K562 (cell line): Measurements from ENCODE around the gene VPS45. TPM values are rescaled to one million over a fixed set of nuclear protein-coding genes. Genes with fewer than 3 reads are reported as not detected.

Experiments used
- CBX3 ChIP-seq, 2 experiments: IDR thresholded peaks; 1 replicate in 1 of 2; 2 replicates in 1 of 2; pipeline ENCODE4 v1.6.1; 2012; ENCODE audit warnings: inconsistent platforms in 2 of 2, low read length in 2 of 2, borderline replicate concordance in 1 of 2, control low read depth in 1 of 2
- CEBPG ChIP-seq, 3 experiments: fragments of 200-800 bp in 1 of 3; sonication (Bioruptor generic) in 1 of 3; sonication (generic) in 1 of 3; formaldehyde crosslinking in 1 of 3; IDR thresholded peaks in 2 of 3; conservative IDR thresholded peaks in 1 of 3; 2 replicates each; pipeline versions ENCODE4 v1.6.1 to v1.8.0; 2016 to 2022; ENCODE audit warnings: missing compliant biosample characterization in 2 of 3, missing genetic modification characterization in 2 of 3, mild to moderate bottlenecking in 1 of 3, missing genetic modification reagents in 1 of 3
- FOXK1 ChIP-seq: sonication (generic); formaldehyde crosslinking; IDR thresholded peaks from 2 replicates; pipeline ENCODE4 v1.8.0; 2022; ENCODE audit warnings: missing genetic modification reagents, mild to moderate bottlenecking, borderline replicate concordance
- KDM1A ChIP-seq, 2 experiments: fragments of 450-650 bp; IDR thresholded peaks; 2 replicates each; pipeline ENCODE4 v1.6.1; 2016; ENCODE audit warnings: mild to moderate bottlenecking in 2 of 2
- MEF2D ChIP-seq: conservative IDR thresholded peaks from 2 replicates; pipeline ENCODE4 v1.6.1; 2016; ENCODE audit warnings: low read depth, missing genetic modification characterization, missing compliant biosample characterization
- MGA ChIP-seq: fragments of 450-650 bp; IDR thresholded peaks from 2 replicates; pipeline ENCODE4 v1.6.1; 2016; ENCODE audit warnings: mild to moderate bottlenecking, moderate library complexity
- MYC ChIP-seq, 2 experiments: fragments of 250-450 bp in 1 of 2; sonication (Bioruptor Pico) in 1 of 2; IDR thresholded peaks; 2 replicates each; pipeline versions ENCODE4 v1.5.1 to v1.6.1; 2012 to 2021; ENCODE audit warnings: low read depth in 2 of 2, borderline replicate concordance in 1 of 2, improper control_type of control experiment in 1 of 2, low read length in 1 of 2, mild to moderate bottlenecking in 1 of 2, moderate library complexity in 1 of 2
- RCOR1 ChIP-seq, 2 experiments: IDR thresholded peaks; 2 replicates each; pipeline ENCODE4 v1.6.1; 2012; ENCODE audit warnings: low read depth in 2 of 2, low read length in 2 of 2, borderline replicate concordance in 1 of 2, improper control_type of control experiment in 1 of 2
- TRIM28 ChIP-seq: fragments of 450-650 bp; IDR thresholded peaks from 2 replicates; pipeline ENCODE4 v1.6.1; 2017
- USF1 ChIP-seq: sonication (generic); formaldehyde crosslinking; IDR thresholded peaks from 2 replicates; pipeline ENCODE4 v1.9.0; 2022; ENCODE audit warnings: mild to moderate bottlenecking, missing genetic modification reagents
- ZKSCAN3 ChIP-seq: fragments of 250-450 bp; sonication (Bioruptor Pico); IDR thresholded peaks from 2 replicates; pipeline ENCODE4 v1.4.0; 2020
- polyA plus RNA-seq, 8 experiments: library from polyadenylated mRNA; depleted of rRNA in 4 of 8; stranded (reverse) in 5 of 8; unstranded in 3 of 8; fragments of >200 nt; fragmentation: Nextera tagmentation in 2 of 8; fragmentation: Illumina TruSeq in 1 of 8; extraction: Ambion mirVana in 2 of 8; extraction: Trizol in 1 of 8; gene quantifications; 2 replicates each; pipeline versions ENCODE4 v1.2.1 to v1.2.3, GENCODE V29; 2011 to 2014; ENCODE audit warnings: inconsistent platforms in 1 of 8, missing spikeins in 1 of 8
- total RNA-seq, 7 experiments: library from RNA; depleted of rRNA in 6 of 7; stranded (reverse); fragments of >200 nt in 6 of 7; fragmentation: Illumina TruSeq in 2 of 7; extraction: Trizol in 2 of 7; gene quantifications; 2 replicates each; pipeline versions ENCODE4 v1.2.1 to v1.2.3, GENCODE V29; 2011 to 2021; ENCODE audit warnings: low replicate concordance in 1 of 7

Gene VPS45
- total and polyA plus RNA-seq, 9 of the 15 experiments (the other 6 are each of a cell fraction or from before 2014, with no cell fraction given): 17.9 to 48.2 (median 34.4) TPM

DNA sequence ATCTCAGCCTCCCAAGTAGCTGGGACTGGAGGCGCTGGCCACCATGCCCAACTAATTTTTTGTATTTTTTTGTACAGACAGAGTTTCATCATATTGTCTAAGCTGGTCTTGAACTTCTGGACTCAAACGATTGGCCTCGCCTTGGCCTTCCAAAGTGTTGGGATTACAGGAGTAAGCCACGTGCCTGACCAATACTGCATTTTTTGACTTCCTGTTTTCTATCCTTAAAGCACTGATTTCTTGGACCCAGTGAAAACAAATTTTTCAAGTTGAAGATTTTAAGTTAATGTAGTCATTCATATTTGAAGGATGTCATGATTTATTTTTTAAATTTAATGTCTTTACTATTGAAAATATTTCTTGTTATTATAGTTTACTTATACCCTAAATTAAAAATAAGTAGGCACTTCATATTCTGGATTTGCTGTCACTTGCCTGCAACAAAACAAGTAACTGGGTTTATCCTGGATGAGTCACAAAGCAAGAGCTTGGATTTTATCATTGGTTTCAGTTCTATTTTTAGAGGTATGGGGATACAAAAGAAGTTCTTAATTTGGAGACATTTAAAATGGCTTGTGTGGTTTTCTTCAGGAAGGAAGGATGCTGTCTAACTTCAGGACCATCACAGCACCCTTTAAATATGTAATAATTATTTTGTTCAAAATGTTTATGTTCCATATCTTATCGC is 2.2 kb upstream of the VPS45 start (continued):
- TF ChIP-seq RCOR1 (IDR thresholded peaks at IDR 0.05; ENCODE audit: borderline replicate concordance in 1 of 2, low read depth in 2 of 2, low read length in 2 of 2): 0 out of 4 replicates have a peak, but pooled peaks of 1 of the 2 experiments have one; percentile 6
- TF ChIP-seq CEBPG (CRISPR knock-in tag; IDR thresholded peaks at IDR 0.05): no peak
- TF ChIP-seq CEBPG (tag; conservative IDR thresholded peaks at IDR 0.05 in 1 of 2, IDR thresholded peaks at IDR 0.05 in 1 of 2): peak in 1 of 2 experiments; percentile 64; a peak in 2 of 4 replicates
- peak; percentile 46; the same call in 1 of the 2 replicates for TF ChIP-seq MGA
- peak; percentile 88 for TF ChIP-seq MEF2D
- TF ChIP-seq USF1 (CRISPR knock-in tag): 0 out of 2 replicates have a peak, but pooled peaks have one; percentile 17
- TF ChIP-seq ZKSCAN3 (CRISPR knock-in tag): no peak
- TF ChIP-seq CBX3 (IDR thresholded peaks at IDR 0.05; ENCODE audit: borderline replicate concordance in 1 of 2, low read length in 2 of 2): no peak
- no peak for TF ChIP-seq FOXK1
- TF ChIP-seq TRIM28: no peak
- TF ChIP-seq KDM1A (IDR thresholded peaks at IDR 0.05): peak; percentile 52 to 58; a peak in 3 of 4 replicates
- peak; percentile 42; the same call in 1 of the 2 replicates for TF ChIP-seq MYC (IDR thresholded peaks at IDR 0.05; ENCODE audit: low read depth, low read length)
- TF ChIP-seq MYC (CRISPR knock-in tag; IDR thresholded peaks at IDR 0.05; ENCODE audit: borderline replicate concordance, low read depth): no peak
